Omental fat pad (tissue), 4 donors: ENCODE data around the gene CDADC1. TPM values are rescaled to one million over a fixed set of nuclear protein-coding genes. Genes with fewer than 3 reads are reported as not detected.
"Not testable (repeated sequence)": the region's sequence is repeated elsewhere in the genome, so short reads cannot be mapped to it uniquely, and the experiment has no call there.

ENCODE experiments used
- ATAC-seq: fragments of 150-250 bp; one replicate; pipeline ENCODE4 v1.9.1; 2016; ENCODE audit warnings: mild to moderate bottlenecking, moderate library complexity; ENCODE audit not compliant: low FRiP score
- DNase-seq: peaks from one replicate; pipeline ENCODE4 v3.0.0-alpha.2; 2019; ENCODE audit warnings: low spot score
- total RNA-seq, 4 donors: library from RNA; depleted of rRNA; stranded (reverse); fragments of >200 nt; gene quantifications; one replicate each; pipeline ENCODE4 v1.1.0, GENCODE V29; 2016
- TF ChIP-seq, protein P1 (sequence below), 3 donors: fragments of 450-650 bp; IDR thresholded peaks; one replicate each; pipeline ENCODE4 v1.5.1; 2016 to 2017; ENCODE audit warnings: antibody characterized with exemption in 3 of 3, mild to moderate bottlenecking in 3 of 3, moderate library complexity in 2 of 3

The CDADC1 gene
- total RNA-seq, 4 donors from 2014 or later: 4.5 to 9.6 (median 7.7) TPM

DNA sequence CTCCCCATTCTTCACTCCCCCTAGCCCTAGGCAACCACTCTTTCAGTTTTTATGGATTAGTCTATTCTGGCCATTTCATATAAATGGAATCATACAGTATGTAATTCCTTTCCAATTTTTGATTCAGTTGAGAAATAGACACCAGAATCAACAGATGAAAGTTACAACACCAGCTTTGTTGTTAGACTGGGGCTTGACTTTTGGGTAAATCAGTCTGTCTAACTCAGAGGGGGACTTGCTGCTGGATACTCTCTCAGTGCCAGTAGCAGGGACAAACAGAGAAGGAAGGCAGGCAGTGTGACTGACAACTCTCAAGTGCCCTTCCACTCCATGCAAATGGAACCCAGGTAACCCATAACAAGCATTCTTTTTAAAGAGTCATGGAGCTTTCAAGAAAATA is 40.7 kb downstream of the CDADC1 start:
- DNase-seq (no peak), ATAC-seq (no peak)
- TF ChIP-seq, protein P1, sequence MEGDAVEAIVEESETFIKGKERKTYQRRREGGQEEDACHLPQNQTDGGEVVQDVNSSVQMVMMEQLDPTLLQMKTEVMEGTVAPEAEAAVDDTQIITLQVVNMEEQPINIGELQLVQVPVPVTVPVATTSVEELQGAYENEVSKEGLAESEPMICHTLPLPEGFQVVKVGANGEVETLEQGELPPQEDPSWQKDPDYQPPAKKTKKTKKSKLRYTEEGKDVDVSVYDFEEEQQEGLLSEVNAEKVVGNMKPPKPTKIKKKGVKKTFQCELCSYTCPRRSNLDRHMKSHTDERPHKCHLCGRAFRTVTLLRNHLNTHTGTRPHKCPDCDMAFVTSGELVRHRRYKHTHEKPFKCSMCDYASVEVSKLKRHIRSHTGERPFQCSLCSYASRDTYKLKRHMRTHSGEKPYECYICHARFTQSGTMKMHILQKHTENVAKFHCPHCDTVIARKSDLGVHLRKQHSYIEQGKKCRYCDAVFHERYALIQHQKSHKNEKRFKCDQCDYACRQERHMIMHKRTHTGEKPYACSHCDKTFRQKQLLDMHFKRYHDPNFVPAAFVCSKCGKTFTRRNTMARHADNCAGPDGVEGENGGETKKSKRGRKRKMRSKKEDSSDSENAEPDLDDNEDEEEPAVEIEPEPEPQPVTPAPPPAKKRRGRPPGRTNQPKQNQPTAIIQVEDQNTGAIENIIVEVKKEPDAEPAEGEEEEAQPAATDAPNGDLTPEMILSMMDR (IDR thresholded peaks at IDR 0.05): no peak

DNA sequence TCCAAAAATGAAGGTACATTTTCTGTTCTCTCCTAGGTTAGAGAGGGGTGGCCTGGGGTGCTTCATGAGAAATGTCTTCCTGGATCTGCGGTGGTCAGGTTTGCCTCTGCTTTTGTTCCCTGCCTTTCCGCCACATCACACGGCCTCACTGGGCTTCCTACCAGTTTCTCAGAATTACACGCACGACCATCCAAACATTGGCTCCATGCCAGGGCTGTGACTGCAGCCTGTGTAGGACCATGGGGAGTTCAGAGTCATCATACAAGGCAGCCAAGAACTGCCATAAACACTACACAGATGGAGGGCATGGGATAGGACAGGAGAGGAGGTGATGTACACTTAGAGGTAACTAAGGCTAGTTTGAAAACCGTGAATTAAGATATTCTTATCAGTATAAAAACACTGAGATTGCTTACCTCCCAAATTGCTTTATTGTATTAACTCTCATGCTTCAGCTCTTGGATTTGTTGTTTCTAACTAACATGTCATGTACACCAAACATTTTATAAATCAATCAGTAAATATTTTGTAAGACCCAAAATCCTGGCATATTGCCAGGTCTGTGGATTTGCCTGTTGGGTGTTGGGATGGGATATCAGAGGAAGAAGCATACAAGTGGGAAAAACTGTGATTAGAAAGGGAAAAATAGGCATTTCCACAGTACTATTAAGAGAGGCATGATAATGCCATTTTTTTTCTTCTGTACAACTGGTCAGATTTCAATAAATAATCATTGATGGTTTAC is 45.2 kb downstream of the CDADC1 start:
- DNase-seq (no peak), ATAC-seq (no peak)
- TF ChIP-seq, protein P1 (IDR thresholded peaks at IDR 0.05): no peak

DNA sequence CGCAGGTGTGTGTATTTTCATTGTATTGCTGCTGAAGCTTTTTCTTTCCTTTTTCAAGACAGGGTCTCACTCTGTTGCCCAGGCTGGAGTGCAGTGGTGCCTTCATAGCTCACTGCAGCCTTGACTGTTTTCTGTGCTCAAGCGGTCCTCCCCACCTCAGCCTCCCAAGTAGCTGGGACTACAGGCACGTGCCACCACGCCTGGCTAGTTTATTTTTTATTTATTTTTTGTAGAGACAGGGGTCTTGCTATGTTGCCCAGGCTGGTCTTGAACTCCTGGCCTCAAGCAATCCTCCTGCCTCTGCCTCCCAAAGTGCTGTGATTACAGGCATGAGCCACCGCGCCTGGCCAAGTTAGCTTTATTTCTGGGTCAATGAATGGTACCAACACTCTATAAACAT is 47.0 kb downstream of the CDADC1 start:
- not testable (repeated sequence) for DNase-seq, ATAC-seq

DNA sequence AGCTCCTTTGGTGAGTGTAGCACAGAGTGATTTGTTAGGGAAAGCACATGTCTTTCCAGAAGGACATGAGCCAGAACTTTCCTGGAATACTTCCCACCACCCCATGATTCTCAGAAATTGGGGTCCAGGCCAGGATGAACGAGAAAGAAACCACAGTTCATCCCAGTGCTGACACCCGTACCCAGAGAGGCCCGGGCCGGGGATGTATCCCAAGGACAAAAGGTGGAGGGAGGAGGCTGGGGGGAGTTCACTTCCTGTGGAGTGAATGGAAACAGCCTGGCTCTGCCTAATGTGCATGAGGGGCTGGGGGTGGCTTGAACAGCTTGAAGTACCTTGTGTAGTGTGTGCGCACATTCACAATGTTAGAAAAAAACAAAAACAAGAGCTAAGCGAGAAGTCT is 47.5 kb downstream of the CDADC1 start:
- DNase-seq (no peak), ATAC-seq (no peak)
- TF ChIP-seq, protein P1 (IDR thresholded peaks at IDR 0.05): no peak

DNA sequence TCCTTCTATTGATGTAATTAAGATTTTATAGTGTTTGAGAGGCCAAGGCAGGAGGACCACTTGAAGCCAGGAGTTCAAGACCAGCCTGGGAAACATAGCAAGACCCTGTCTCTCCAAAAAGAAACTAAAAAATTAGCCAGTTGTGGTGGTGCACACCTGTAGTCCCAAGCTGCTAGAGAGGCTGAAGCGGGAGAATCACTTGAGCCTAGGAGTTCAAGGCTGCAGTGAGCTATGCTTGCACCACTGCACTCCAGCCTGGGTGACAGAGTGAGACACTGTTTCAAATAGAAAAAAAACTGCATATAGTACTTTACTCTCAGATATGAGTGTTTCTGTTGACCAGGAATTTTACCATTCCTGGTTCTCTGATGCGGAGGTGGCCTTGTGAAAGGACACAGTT is 48.9 kb downstream of the CDADC1 start:
- TF ChIP-seq, protein P1 (IDR thresholded peaks at IDR 0.05): no peak
- ATAC-seq (no peak), DNase-seq (no peak)

DNA sequence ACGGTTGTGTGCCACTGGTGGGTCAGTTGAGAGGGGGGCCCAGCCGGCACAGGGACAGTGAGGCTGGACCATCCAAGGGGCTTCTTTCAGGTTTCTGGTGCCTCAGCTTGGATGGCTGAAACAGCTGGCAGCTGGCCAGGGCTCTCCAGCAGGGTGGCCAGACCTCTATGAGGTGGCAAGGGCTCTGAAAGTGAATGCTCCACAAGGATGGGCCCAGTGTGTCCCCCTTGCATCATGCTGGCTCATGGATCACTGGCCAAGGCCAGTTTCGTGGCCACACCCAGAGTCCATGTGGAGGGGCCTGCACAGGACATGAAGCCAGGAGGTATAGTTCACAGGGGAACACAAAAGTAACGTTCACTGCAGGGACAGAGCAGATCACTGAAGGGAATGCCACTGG is 49.6 kb downstream of the CDADC1 start:
- ATAC-seq: no peak
- no peak for DNase-seq
- TF ChIP-seq, protein P1 (IDR thresholded peaks at IDR 0.05): no peak

DNA sequence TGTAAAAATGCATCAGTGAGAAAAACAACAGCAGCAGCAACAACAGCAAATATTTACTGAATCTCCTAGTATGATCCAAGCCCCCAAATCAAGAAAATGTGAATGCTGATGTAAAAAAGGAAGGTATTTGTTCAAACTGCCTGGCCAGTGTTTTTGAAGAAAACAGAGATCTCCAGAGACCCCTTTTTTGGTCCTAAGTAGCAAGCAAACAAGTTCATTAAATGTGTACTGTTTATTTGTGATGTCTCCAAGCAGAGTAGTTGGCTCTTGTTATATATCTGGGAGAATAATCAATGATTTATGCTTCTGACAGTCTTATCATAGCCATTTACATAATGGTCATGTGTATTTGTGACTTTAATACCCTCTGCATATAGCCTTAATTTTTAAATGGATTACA is 50.7 kb downstream of the CDADC1 start:
- ATAC-seq (no peak), DNase-seq (no peak)
- TF ChIP-seq, protein P1 (IDR thresholded peaks at IDR 0.05): no peak
